PC-9 (cell line): ENCODE measurements around the gene ZMIZ1.

Experiments
- CTCF ChIP-seq: fragments of 200-600 bp; sonication (generic); conservative IDR thresholded peaks from 2 replicates; pipeline ENCODE4 v1.6.1; 2017; ENCODE audit warnings: mixed run types, antibody characterized with exemption, mild to moderate bottlenecking, moderate library complexity
- EZH2 ChIP-seq: fragments of 200-600 bp; sonication (generic); IDR thresholded peaks from 2 replicates; pipeline ENCODE4 v1.8.0; 2017; ENCODE audit warnings: antibody characterized with exemption, low read depth

- TF ChIP-seq CTCF (no peak), EZH2 (no peak)
Observed at GRCh38 chr10:79102498-79102874, 33.7 kb downstream of the ZMIZ1 start.
